GM19193 (cell line): ENCODE data around the gene CALD1.

Experiments used
- POLR2A ChIP-seq: IDR thresholded peaks from 4 replicates; pipeline ENCODE4 v1.6.1; 2011; ENCODE audit not compliant: insufficient read depth, insufficient read length; ENCODE audit errors: extremely low read depth

CALD1 gene

DNA sequence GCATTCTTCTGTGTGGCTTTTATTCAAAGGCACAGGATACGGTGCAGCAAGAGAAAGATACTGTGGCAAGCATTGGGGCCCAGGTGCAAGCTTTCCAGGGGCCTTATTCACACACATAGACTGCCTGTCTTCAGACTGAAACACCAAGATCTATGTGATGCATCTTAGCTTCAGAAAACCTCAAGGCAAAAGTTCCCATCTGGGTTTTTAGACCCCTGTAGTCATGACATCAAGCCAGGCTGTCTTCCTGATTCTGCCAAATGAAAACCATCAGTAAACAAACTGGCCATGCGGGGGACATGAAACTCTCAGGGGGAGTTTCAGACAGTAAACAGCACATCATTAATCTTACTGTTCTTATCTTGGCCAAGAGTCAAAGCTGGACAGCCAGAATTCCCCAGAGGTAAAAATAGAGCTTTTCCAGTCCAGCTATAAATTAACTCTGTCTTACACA, 216.7 kb downstream of the CALD1 start:
- TF ChIP-seq POLR2A, result no peak

GRCh38 chr7:134997214-134997885, 217.9 kb downstream of the CALD1 start:
- no peak for TF ChIP-seq POLR2A

- no peak for TF ChIP-seq POLR2A
Observed at GRCh38 chr7:134999136-134999535, 219.7 kb downstream of the CALD1 start.

DNA sequence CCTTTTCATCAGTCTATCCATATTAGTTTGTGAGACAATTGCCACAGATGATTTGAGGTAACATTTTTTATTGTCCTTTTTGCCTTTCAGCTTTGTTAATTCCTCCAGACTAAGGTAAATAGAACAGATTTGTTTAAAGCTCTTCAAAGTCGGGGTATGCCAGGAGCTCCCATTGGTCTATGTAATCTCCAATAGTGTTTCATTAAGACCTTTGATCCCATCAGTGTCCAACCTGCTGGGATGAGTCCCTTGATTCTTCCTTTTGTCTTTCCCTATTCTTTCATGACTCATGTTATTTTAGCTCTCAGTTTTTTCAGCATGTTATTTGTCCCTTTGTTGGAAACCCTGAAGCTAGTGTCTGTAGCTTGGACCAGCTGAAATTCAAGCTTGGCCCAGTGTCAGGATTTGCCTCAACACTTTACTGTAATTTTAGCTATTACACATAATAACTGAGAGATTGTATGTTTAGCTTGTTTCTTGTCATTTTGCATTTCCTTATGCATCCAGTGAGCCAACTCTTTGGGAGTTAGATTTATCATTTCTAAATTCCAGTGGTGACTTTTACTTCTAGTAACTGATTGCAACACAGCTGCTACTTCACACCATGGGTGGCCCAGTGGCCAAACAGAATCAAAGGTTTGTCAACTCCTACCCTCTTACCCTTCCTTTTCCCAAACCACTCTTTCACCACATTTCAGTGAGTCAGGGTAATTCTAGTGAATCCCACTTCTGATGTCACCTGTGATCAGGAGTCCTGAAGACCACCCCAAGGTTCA, 222.1 kb downstream of the CALD1 start:
- TF ChIP-seq POLR2A, result no peak

GRCh38 chr7:135012229-135012628, 232.8 kb downstream of the CALD1 start:
- TF ChIP-seq POLR2A, result no peak
